GM19468 (cell line): ENCODE measurements around the gene RAN.

Experiments
- ATAC-seq: cut with Tn5 transposase; IDR thresholded peaks from one replicate; pipeline ENCODE4 v1.9.1; 2021; ENCODE audit warnings: mild to moderate bottlenecking, moderate library complexity, moderate number of reproducible peaks; ENCODE audit not compliant: unreplicated experiment; ENCODE audit errors: extremely low read depth

The RAN gene

GRCh38 chr12:130922511-130922953, 50.7 kb downstream of the RAN start:
- no peak for ATAC-seq

- ATAC-seq, result no peak
These were observed 53.2 kb downstream of the RAN start for GRCh38 chr12:130924966-130925665.

- ATAC-seq, result no peak
These were observed 53.8 kb downstream of the RAN start for GRCh38 chr12:130925666-130926015.
